GM23248 (cell line): ENCODE results near the gene USP2.

Source experiments
- EZH2 ChIP-seq: fragments of 200-600 bp; sonication (generic); IDR thresholded peaks from 2 replicates; pipeline ENCODE4 v1.6.1; 2018; ENCODE audit warnings: antibody characterized with exemption, mild to moderate bottlenecking; ENCODE audit not compliant: insufficient read depth, poor library complexity, severe bottlenecking
- EZH2phosphoT487 ChIP-seq: fragments of 200-600 bp; sonication (generic); IDR thresholded peaks from 2 replicates; pipeline ENCODE4 v1.6.1; 2018; ENCODE audit warnings: antibody characterized with exemption, moderate library complexity, mild to moderate bottlenecking, low read depth; ENCODE audit not compliant: insufficient read depth

- TF ChIP-seq EZH2 (no peak), EZH2phosphoT487 (no peak)
These were observed 47.1 kb downstream of the USP2 start, which contains the start of gene RNF26 for GRCh38 chr11:119334174-119334930.
